Measurements from ENCODE around the gene CHCHD6.

- no peak for TF ChIP-seq CTCF (IDR thresholded peaks at IDR 0.05; ENCODE audit: insufficient read depth, low read length, poor library complexity, severe bottlenecking)
- no peak for TF ChIP-seq EZH2phosphoT487 (conservative IDR thresholded peaks at IDR 0.05; ENCODE audit: low read length)
Measured at GRCh38 chr3:126921085-126921824, 217.2 kb downstream of the CHCHD6 start.
